Measurements from ENCODE around the gene ZNF391. TPM values are rescaled to one million over a fixed set of nuclear protein-coding genes. Genes with fewer than 3 reads are reported as not detected.

The ZNF391 gene
- total RNA-seq, 1 experiment from 2014 or later: 5.4 TPM

GRCh38 chr6:27374824-27375612 lies 13.5 kb upstream of the ZNF391 start:
- DNase-seq: peak; percentile 95
- H4K8ac ChIP-seq (replicated peaks; ENCODE audit: insufficient read length, low read depth, low read length): no peak overlapping the region
- H3K18ac ChIP-seq (ENCODE audit: insufficient read length, low read depth, low read length): no peak overlapping the region
- H3K56ac ChIP-seq (ENCODE audit: insufficient read length, low read depth, low read length): no peak overlapping the region
- peaks cover 2% of the 10 kb centered on the region for H3K4me1 ChIP-seq (ENCODE audit: insufficient read depth, low read length)
- no peak overlapping the region for H3K27ac ChIP-seq (ENCODE audit: insufficient read length, low read depth, low read length)
- no peaks in the 10 kb centered on the region for H3K27me3 ChIP-seq (ENCODE audit: insufficient read depth, low read length)
- H3T11ph ChIP-seq (ENCODE audit: low read length): no peak overlapping the region
- H2BK12ac ChIP-seq (ENCODE audit: insufficient read length, low read depth, low read length): no peak overlapping the region
- H4K91ac ChIP-seq (ENCODE audit: insufficient read length, low read depth, low read length): no peak overlapping the region
- 0 out of 5 replicates have a peak, but pooled peaks cover 0 to under 1% of the 10 kb centered on the region in 2 experiments for H3K9me3 Mint-ChIP-seq
- no peaks in the 10 kb centered on the region for H4K20me1 ChIP-seq (ENCODE audit: control insufficient read depth, insufficient read depth, insufficient read length)
- no peak overlapping the region for H4K5ac ChIP-seq (ENCODE audit: insufficient read length, low read depth, low read length)
- no peak overlapping the region for H3K23ac ChIP-seq (ENCODE audit: insufficient read length, low read depth, low read length)
- H3K14ac ChIP-seq (ENCODE audit: insufficient read depth, low read length): no peak overlapping the region
- H3K23me2 ChIP-seq (ENCODE audit: insufficient read length, low read depth, low read length, poor library complexity, severe bottlenecking): peaks cover 4% of the 10 kb centered on the region
- no peak overlapping the region for H2BK120ac ChIP-seq (ENCODE audit: low read depth, low read length, poor library complexity, severe bottlenecking)
- H3K36me3 Mint-ChIP-seq (ENCODE audit: insufficient read depth in 1 of 3, low read depth in 3 of 3): no peaks in the 10 kb centered on the region
- TF ChIP-seq CTCF (conservative IDR thresholded peaks at IDR 0.05): no peak
- no peaks in the 10 kb centered on the region for H3K79me2 ChIP-seq (ENCODE audit: insufficient read depth, low read length)
- no peak overlapping the region for H2AFZ ChIP-seq (ENCODE audit: low read length)
- no peak overlapping the region for H3K4ac ChIP-seq (ENCODE audit: low read depth, low read length)
- no peaks in the 10 kb centered on the region for H3K9me3 ChIP-seq (ENCODE audit: control insufficient read depth, low read depth, low read length)
- H3K27me3 Mint-ChIP-seq (ENCODE audit: low read depth): no peaks in the 10 kb centered on the region
- H2BK15ac ChIP-seq (ENCODE audit: low read depth, low read length): no peak overlapping the region
- no peak overlapping the region for H2AK5ac ChIP-seq (ENCODE audit: insufficient read length, low read length)
- peak overlapping the region; percentile 95 to 96 for H3K4me3 Mint-ChIP-seq
- no peak overlapping the region for H2BK5ac ChIP-seq (ENCODE audit: insufficient read length, low read length)
- no peaks in the 10 kb centered on the region for H3K79me1 ChIP-seq (ENCODE audit: insufficient read depth, low read depth, low read length, poor library complexity, severe bottlenecking)
- no peak overlapping the region for H3K9ac ChIP-seq (ENCODE audit: extremely low read depth, insufficient read length, low read length)
- H3K4me1 Mint-ChIP-seq: peaks cover 43 to 52% of the 10 kb centered on the region in 2 experiments
- WGBS (ENCODE audit: extremely low coverage, insufficient read length, low lambda C conversion rate): no CpG with 5 or more reads among the region's 31 CpGs
- no peak overlapping the region for H2BK20ac ChIP-seq (ENCODE audit: low read depth, low read length, poor library complexity, severe bottlenecking)
- peak overlapping the region; percentile 88 for H3K4me2 ChIP-seq (ENCODE audit: insufficient read depth, insufficient read length, low read length)
- peak overlapping the region in 1 of 3 experiments; percentile 91; a peak in 3 of 7 replicates for H3K27ac Mint-ChIP-seq
